Keratinocyte (primary cell): Measurements from ENCODE around the gene GPATCH4. TPM values are rescaled to one million over a fixed set of nuclear protein-coding genes. Genes with fewer than 3 reads are reported as not detected.

ENCODE experiments used
- DNase-seq: peaks from one replicate; pipeline ENCODE4 v3.0.0-alpha.2; 2011; ENCODE audit warnings: low read depth, missing footprints, low spot score
- FAIRE-seq: peaks from 2 replicates; lab custom pipeline; 2011; peaks lifted over from hg19 to GRCh38; lab: Jason Lieb, UNC
- H2AFZ ChIP-seq: 2 replicates; pipeline ENCODE4 v1.6.0; 2012; ENCODE audit warnings: low read length, control low read depth, inconsistent platforms; ENCODE audit not compliant: control insufficient read depth
- H3K27ac ChIP-seq: 2 replicates; pipeline ENCODE4 v1.5.1; 2011; ENCODE audit warnings: low read length; ENCODE audit not compliant: control insufficient read depth, insufficient read depth
- H3K27me3 ChIP-seq: 3 replicates; pipeline ENCODE4 v1.6.0; 2011; ENCODE audit warnings: low read length; ENCODE audit not compliant: control insufficient read depth, insufficient read depth; ENCODE audit errors: extremely low read depth
- H3K36me3 ChIP-seq, 2 experiments: 2 replicates in 1 of 2; 3 replicates in 1 of 2; pipeline ENCODE4 v1.5.1; 2011; ENCODE audit warnings: low read length in 2 of 2, mild to moderate bottlenecking in 1 of 2; ENCODE audit not compliant: control insufficient read depth in 2 of 2, insufficient read depth in 2 of 2; ENCODE audit errors: extremely low read depth in 1 of 2
- H3K4me1 ChIP-seq: 3 replicates; pipeline ENCODE4 v1.5.1; 2011; ENCODE audit warnings: low read length; ENCODE audit not compliant: control insufficient read depth, insufficient read depth; ENCODE audit errors: extremely low read depth
- H3K4me2 ChIP-seq: 3 replicates; pipeline ENCODE4 v1.6.0; 2011; ENCODE audit warnings: low read depth, low read length; ENCODE audit not compliant: control insufficient read depth, insufficient read depth; ENCODE audit errors: extremely low read depth
- H3K4me3 ChIP-seq, 3 experiments: fragments of 200-600 bp in 1 of 3; sonication (generic) in 1 of 3; 2 replicates in 2 of 3; 3 replicates in 1 of 3; pipeline ENCODE4 v1.5.1; 2011 to 2016; ENCODE audit warnings: low read length in 3 of 3, mild to moderate bottlenecking in 3 of 3, control low read depth in 2 of 3, inconsistent platforms in 1 of 3, low read depth in 1 of 3, mixed read lengths in 1 of 3, mixed run types in 1 of 3, moderate library complexity in 1 of 3; ENCODE audit not compliant: control insufficient read depth in 2 of 3, insufficient read depth in 2 of 3; ENCODE audit errors: extremely low read depth in 1 of 3
- H3K79me2 ChIP-seq: 2 replicates; pipeline ENCODE4 v1.6.0; 2012; ENCODE audit warnings: low read length; ENCODE audit not compliant: control insufficient read depth, insufficient read depth
- H3K9ac ChIP-seq: 3 replicates; pipeline ENCODE4 v1.6.0; 2011; ENCODE audit warnings: low read length; ENCODE audit not compliant: control insufficient read depth, insufficient read depth; ENCODE audit errors: extremely low read depth
- H3K9me1 ChIP-seq: 3 replicates; pipeline ENCODE4 v1.6.0; 2011; ENCODE audit warnings: low read length; ENCODE audit not compliant: control insufficient read depth, insufficient read depth; ENCODE audit errors: extremely low read depth
- H3K9me3 ChIP-seq: 2 replicates; pipeline ENCODE4 v1.5.1; 2012; ENCODE audit warnings: low read depth, low read length; ENCODE audit not compliant: control insufficient read depth
- H4K20me1 ChIP-seq: 3 replicates; pipeline ENCODE4 v1.6.0; 2011; ENCODE audit warnings: low read length; ENCODE audit not compliant: control insufficient read depth, insufficient read depth; ENCODE audit errors: extremely low read depth
- CTCF ChIP-seq, 3 experiments: IDR thresholded peaks in 1 of 3; conservative IDR thresholded peaks in 1 of 3; optimal IDR thresholded peaks in 1 of 3; 2 replicates in 2 of 3; 3 replicates in 1 of 3; pipeline versions ENCODE3 to v1.5.1; 2011; ENCODE audit warnings: low read length in 3 of 3, mild to moderate bottlenecking in 3 of 3, moderate library complexity in 2 of 3, control low read depth in 1 of 3, inconsistent platforms in 1 of 3; ENCODE audit not compliant: insufficient read depth in 2 of 3; ENCODE audit errors: extremely low read depth in 1 of 3
- EZH2 ChIP-seq: IDR thresholded peaks from one replicate; pipeline ENCODE4 v1.6.1; 2012; ENCODE audit warnings: inconsistent platforms, mild to moderate bottlenecking, low read length, moderate library complexity
- dilution Hi-C: fragments of 300-500 bp; cut with MboI; formaldehyde crosslinking; loops from one replicate; pipeline ENCODE4 v1.7.0; 2020; ENCODE audit warnings: low sequenced_read_pairs; ENCODE audit not compliant: extremely low pct_ligation_motif_present
- polyA plus RNA-seq, 5 experiments: library from polyadenylated mRNA; depleted of rRNA in 3 of 5; stranded (reverse) in 3 of 5; stranded (forward) in 1 of 5; unstranded in 1 of 5; fragments of >200 nt; gene quantifications; 1 replicate in 1 of 5; 2 replicates in 3 of 5; 3 replicates in 1 of 5; pipeline versions ENCODE4 v1.2.1 to v1.2.3, GENCODE V29; 2011 to 2012; ENCODE audit warnings: missing spikeins in 2 of 5, low read depth in 1 of 5, low replicate concordance in 1 of 5

GPATCH4 gene
- polyA plus RNA-seq, 1 donor (not counting 4 experiments of a cell fraction or from before 2014, with no cell fraction given) = 43.5 TPM

- no peak overlapping the region for H2AFZ ChIP-seq
- no peaks in the 10 kb centered on the region for H4K20me1 ChIP-seq
- no peaks in the 10 kb centered on the region for H3K9me1 ChIP-seq
- H3K9me3 ChIP-seq = no peaks in the 10 kb centered on the region
- no peaks in the 10 kb centered on the region for H3K27me3 ChIP-seq
- H3K4me1 ChIP-seq = peaks cover 2% of the 10 kb centered on the region
- FAIRE-seq (no peak), DNase-seq (no peak)
- H3K4me2 ChIP-seq = no peak overlapping the region
- H3K79me2 ChIP-seq = no peaks in the 10 kb centered on the region
- H3K9ac ChIP-seq = no peak overlapping the region
- no peak overlapping the region for H3K27ac ChIP-seq
- TF ChIP-seq EZH2 (no peak), CTCF (optimal IDR thresholded peaks at IDR 0.05 in 1 of 3, IDR thresholded peaks at IDR 0.05 in 1 of 3, conservative IDR thresholded peaks at IDR 0.05 in 1 of 3; ENCODE audit: extremely low read depth in 1 of 3, insufficient read depth in 2 of 3, low read length in 3 of 3) (no peak)
- H3K36me3 ChIP-seq = peaks cover 4 to 36% of the 10 kb centered on the region in 2 experiments
- dilution Hi-C loops = no loop called here
- no peak overlapping the region for H3K4me3 ChIP-seq
Measured at GRCh38 chr1:156549390-156549789, 51.9 kb downstream of the GPATCH4 start.

- TF ChIP-seq CTCF (optimal IDR thresholded peaks at IDR 0.05 in 1 of 3, IDR thresholded peaks at IDR 0.05 in 1 of 3, conservative IDR thresholded peaks at IDR 0.05 in 1 of 3; ENCODE audit: extremely low read depth in 1 of 3, insufficient read depth in 2 of 3, low read length in 3 of 3) (no peak), EZH2 (no peak)
- DNase-seq (no peak), FAIRE-seq (no peak)
- Histone ChIP-seq H3K4me2 (no peak overlapping the region), H3K27me3 (no peaks in the 10 kb centered on the region), H3K79me2 (no peaks in the 10 kb centered on the region), H3K9me3 (no peaks in the 10 kb centered on the region), H3K27ac (no peak overlapping the region), H4K20me1 (no peaks in the 10 kb centered on the region), H3K36me3 (peaks cover 4 to 29% of the 10 kb centered on the region in 2 experiments), H3K9ac (no peak overlapping the region), H3K4me1 (peaks cover 2% of the 10 kb centered on the region), H3K9me1 (no peaks in the 10 kb centered on the region), H2AFZ (no peak overlapping the region), H3K4me3 (no peak overlapping the region)
- dilution Hi-C loops = no loop called here
Measured at GRCh38 chr1:156547982-156548381, 53.3 kb downstream of the GPATCH4 start.
